Spleen (tissue), 11 donors: ENCODE results near the gene DLG3. TPM values are rescaled to one million over a fixed set of nuclear protein-coding genes. Genes with fewer than 3 reads are reported as not detected.

Source experiments
- DNase-seq: peaks from one replicate; pipeline ENCODE4 v3.0.0-alpha.2; 2020
- H3K27ac ChIP-seq, 8 donors: fragments of 200-600 bp; sonication (generic) in 7 of 8; 1 replicate in 4 of 8; 2 replicates in 4 of 8; pipeline versions ENCODE4 v1.5.0 to v1.8.0; 2016 to 2021; ENCODE audit warnings: inconsistent platforms in 4 of 8, mild to moderate bottlenecking in 4 of 8, moderate library complexity in 1 of 8
- H3K27me3 ChIP-seq, 7 donors: fragments of 200-600 bp; sonication (generic) in 6 of 7; replicated peaks in 1 of 7; 1 replicate in 4 of 7; 2 replicates in 3 of 7; pipeline versions ENCODE4 v1.5.0 to v1.8.0; 2016 to 2021; ENCODE audit warnings: inconsistent platforms in 3 of 7, mild to moderate bottlenecking in 1 of 7
- H3K36me3 ChIP-seq, 6 donors: fragments of 200-600 bp; sonication (generic) in 5 of 6; 1 replicate in 4 of 6; 2 replicates in 2 of 6; pipeline versions ENCODE4 v1.5.0 to v1.8.0; 2016 to 2021; ENCODE audit warnings: inconsistent platforms in 2 of 6
- H3K4me1 ChIP-seq, 6 donors: fragments of 200-600 bp; sonication (generic) in 5 of 6; 1 replicate in 3 of 6; 2 replicates in 3 of 6; pipeline versions ENCODE4 v1.5.0 to v1.8.0; 2016 to 2021; ENCODE audit warnings: inconsistent platforms in 3 of 6
- H3K4me3 ChIP-seq, 8 donors: fragments of 200-600 bp; sonication (generic) in 7 of 8; 1 replicate in 4 of 8; 2 replicates in 4 of 8; pipeline versions ENCODE4 v1.5.0 to v1.8.0; 2016 to 2021; ENCODE audit warnings: inconsistent platforms in 4 of 8, mild to moderate bottlenecking in 4 of 8, moderate library complexity in 2 of 8
- H3K9me3 ChIP-seq, 8 donors: fragments of 200-600 bp; sonication (generic) in 7 of 8; 1 replicate in 4 of 8; 2 replicates in 4 of 8; pipeline versions ENCODE4 v1.5.0 to v1.8.0; 2016 to 2021; ENCODE audit warnings: inconsistent platforms in 4 of 8
- CTCF ChIP-seq, 11 experiments: fragments of 200-600 bp in 7 of 11; fragments of 450-650 bp in 4 of 11; sonication (generic) in 4 of 11; IDR thresholded peaks in 8 of 11; conservative IDR thresholded peaks in 3 of 11; 1 replicate in 7 of 11; 2 replicates in 4 of 11; pipeline versions ENCODE4 v1.4.0 to v1.8.0; 2016 to 2021; ENCODE audit warnings: antibody characterized with exemption in 11 of 11, inconsistent platforms in 4 of 11, mild to moderate bottlenecking in 1 of 11
- POLR2A ChIP-seq, 3 donors: fragments of 450-650 bp; IDR thresholded peaks; one replicate each; pipeline ENCODE4 v1.5.1; 2017; ENCODE audit warnings: antibody characterized with exemption in 3 of 3, mild to moderate bottlenecking in 1 of 3
- POLR2AphosphoS5 ChIP-seq, 3 donors: sonication (generic); formaldehyde crosslinking; IDR thresholded peaks; one replicate each; pipeline ENCODE4 v1.5.1; 2017; ENCODE audit warnings: antibody characterized with exemption in 3 of 3
- WGBS, 5 donors: extraction: QIAGEN DNeasy Blood & Tissue Kit in 3 of 5; methylation state at CpG; one replicate each; pipeline versions ENCODE4 v1.1.5 to v1.1.7; 2013 to 2018; 5-methylcytosine and 5-hydroxymethylcytosine counted together
- intact Hi-C: fragments of 100-400 bp; cut with DNase I; formaldehyde crosslinking; loops from one replicate; pipeline ENCODE4 v1.15.0; 2023; ENCODE audit warnings: low total_unique reads
- polyA plus RNA-seq, 3 donors: library from polyadenylated mRNA; stranded (reverse); fragments of 200-250 nt; gene quantifications; one replicate each; pipeline ENCODE4 v1.2.1, GENCODE V29; 2013
- total RNA-seq, 7 donors: library from RNA; depleted of rRNA in 3 of 7; stranded (reverse); fragments of >200 nt in 3 of 7; fragmentation: NEBNext Ultra II Directional in 4 of 7; extraction: Animal tissue kit (Norgen Biotek cat#: 25700) in 4 of 7; gene quantifications; one replicate each; pipeline versions ENCODE4 v1.1.0 to v1.2.1, GENCODE V29; 2016 to 2021
- donor health status: healthy with polysubstance abuse.
- donor health status: DM: no; HTN: no; CAD: no; lungs with moderate emphysema.
- donor health status: DM: no; HTN: no; CAD: no.
- donor health status: Bipolar disorder and iron deficiency.
- donor health status: healthy.
- donor health status: DM: no; HTN: no; CAD: no.
- donor health status: DM: yes; HTN: yes; CAD: no.

DLG3 gene
- total and polyA plus RNA-seq, 10 donors, result 2.7 to 46.3 (median 35.5) TPM

GRCh38 chrX:70461026-70461425 lies 16.4 kb downstream of the DLG3 start:
- Histone ChIP-seq H3K27ac (no peak overlapping the region), H3K9me3 (no peaks in the 10 kb centered on the region), H3K27me3 (peaks cover 0 to 5% (median 0%) of the 10 kb centered on the region in 7 donors), H3K4me1 (peaks cover 0 to 7% (median 0%) of the 10 kb centered on the region in 6 donors), H3K4me3 (no peak overlapping the region), H3K36me3 (no peaks in the 10 kb centered on the region)
- no peak for DNase-seq
- no peak for TF ChIP-seq POLR2AphosphoS5 (IDR thresholded peaks at IDR 0.05)
- TF ChIP-seq CTCF (IDR thresholded peaks at IDR 0.05 in 8 of 11, conservative IDR thresholded peaks at IDR 0.05 in 3 of 11), result no peak
- no peak for TF ChIP-seq POLR2A (IDR thresholded peaks at IDR 0.05)
- intact Hi-C loops, result no loop called here
- 70 to 100% (median 95%) methylated on average over 2 of the region's 2 CpGs for WGBS, 5 donors

GRCh38 chrX:70464051-70464450 lies 19.4 kb downstream of the DLG3 start:
- Histone ChIP-seq H3K27me3 (no peaks in the 10 kb centered on the region), H3K36me3 (no peaks in the 10 kb centered on the region), H3K4me3 (no peak overlapping the region), H3K4me1 (no peaks in the 10 kb centered on the region), H3K27ac (no peak overlapping the region), H3K9me3 (no peaks in the 10 kb centered on the region)
- no peak for TF ChIP-seq POLR2A (IDR thresholded peaks at IDR 0.05)
- TF ChIP-seq POLR2AphosphoS5 (IDR thresholded peaks at IDR 0.05), result no peak
- no peak for TF ChIP-seq CTCF (IDR thresholded peaks at IDR 0.05 in 8 of 11, conservative IDR thresholded peaks at IDR 0.05 in 3 of 11)
- intact Hi-C loops, result no loop called here
- DNase-seq, result no peak

GRCh38 chrX:70466968-70467367 lies 22.3 kb downstream of the DLG3 start:
- Histone ChIP-seq H3K4me1 (no peaks in the 10 kb centered on the region), H3K36me3 (no peaks in the 10 kb centered on the region), H3K4me3 (no peak overlapping the region), H3K27me3 (no peaks in the 10 kb centered on the region), H3K27ac (no peak overlapping the region), H3K9me3 (no peaks in the 10 kb centered on the region)
- TF ChIP-seq POLR2A (IDR thresholded peaks at IDR 0.05) (no peak), CTCF (IDR thresholded peaks at IDR 0.05 in 8 of 11, conservative IDR thresholded peaks at IDR 0.05 in 3 of 11) (no peak), POLR2AphosphoS5 (IDR thresholded peaks at IDR 0.05) (no peak)
- intact Hi-C loops, result no loop called here
- DNase-seq, result no peak

GRCh38 chrX:70468709-70469108 lies 24.1 kb downstream of the DLG3 start:
- 65 to 93% (median 88%) methylated on average over 1 of the region's 1 CpG for WGBS, 5 donors
- DNase-seq, result no peak

More at GRCh38 chrX:70468709-70469108, 24.1 kb downstream of the DLG3 start:
- Histone ChIP-seq H3K27me3 (no peaks in the 10 kb centered on the region), H3K4me1 (no peaks in the 10 kb centered on the region), H3K4me3 (no peak overlapping the region), H3K36me3 (no peaks in the 10 kb centered on the region), H3K27ac (no peak overlapping the region), H3K9me3 (no peaks in the 10 kb centered on the region)
- TF ChIP-seq CTCF (IDR thresholded peaks at IDR 0.05 in 8 of 11, conservative IDR thresholded peaks at IDR 0.05 in 3 of 11) (no peak), POLR2A (IDR thresholded peaks at IDR 0.05) (no peak), POLR2AphosphoS5 (IDR thresholded peaks at IDR 0.05) (no peak)
- intact Hi-C loops, result no loop called here
